Gastroesophageal sphincter (tissue), 4 donors: Measurements from ENCODE around the gene ADORA1. TPM values are rescaled to one million over a fixed set of nuclear protein-coding genes. Genes with fewer than 3 reads are reported as not detected.

Source experiments
- ATAC-seq: fragments of 150-250 bp; one replicate; pipeline ENCODE4 v1.9.1; 2016; ENCODE audit warnings: mild to moderate bottlenecking, moderate library complexity
- H3K27ac ChIP-seq, 4 donors: fragments of 200-600 bp; sonication (generic) in 3 of 4; 1 replicate in 3 of 4; 2 replicates in 1 of 4; pipeline ENCODE4 v1.5.1; 2016 to 2019
- H3K27me3 ChIP-seq: fragments of 200-600 bp; sonication (generic); one replicate; pipeline ENCODE4 v1.5.1; 2019
- H3K36me3 ChIP-seq, 2 donors: fragments of 200-600 bp; sonication (generic); one replicate each; pipeline ENCODE4 v1.5.1; 2019; ENCODE audit warnings: control low read depth in 1 of 2
- H3K4me1 ChIP-seq, 3 donors: fragments of 200-600 bp; sonication (generic); 1 replicate in 2 of 3; 2 replicates in 1 of 3; pipeline ENCODE4 v1.5.1; 2016 to 2019; ENCODE audit warnings: control low read depth in 2 of 3
- H3K4me3 ChIP-seq, 2 donors: fragments of 200-600 bp; sonication (generic); one replicate each; pipeline ENCODE4 v1.5.1; 2019; ENCODE audit warnings: mild to moderate bottlenecking in 1 of 2, moderate library complexity in 1 of 2
- H3K9me3 ChIP-seq, 3 donors: fragments of 200-600 bp; sonication (generic); one replicate each; pipeline ENCODE4 v1.5.1; 2017 to 2019; ENCODE audit warnings: control low read depth in 2 of 3
- CTCF ChIP-seq, 4 experiments: fragments of 200-600 bp in 2 of 4; fragments of 450-650 bp in 2 of 4; sonication (generic) in 1 of 4; IDR thresholded peaks; one replicate each; pipeline ENCODE4 v1.5.1; 2017 to 2019; ENCODE audit warnings: antibody characterized with exemption in 4 of 4, mild to moderate bottlenecking in 2 of 4, moderate library complexity in 2 of 4
- EP300 ChIP-seq: sonication (generic); formaldehyde crosslinking; IDR thresholded peaks from one replicate; pipeline ENCODE4 v1.6.1; 2017; ENCODE audit warnings: antibody characterized with exemption, mild to moderate bottlenecking
- POLR2A ChIP-seq, 2 donors: fragments of 450-650 bp; IDR thresholded peaks; one replicate each; pipeline ENCODE4 v1.6.1; 2017; ENCODE audit warnings: antibody characterized with exemption in 2 of 2, mild to moderate bottlenecking in 2 of 2, moderate library complexity in 1 of 2
- POLR2AphosphoS5 ChIP-seq: sonication (generic); formaldehyde crosslinking; IDR thresholded peaks from one replicate; pipeline ENCODE4 v1.6.1; 2017; ENCODE audit warnings: antibody characterized with exemption
- WGBS, 2 donors: methylation state at CpG; one replicate each; pipeline ENCODE4 v1.1.5; 2018; ENCODE audit warnings: low coverage in 1 of 2; 5-methylcytosine and 5-hydroxymethylcytosine counted together
- total RNA-seq, 4 donors: library from RNA; depleted of rRNA; stranded (reverse); fragments of >200 nt; gene quantifications; one replicate each; pipeline ENCODE4 v1.1.0, GENCODE V29; 2016

Gene ADORA1
- total RNA-seq, 4 donors from 2014 or later, result 0.16 to 2.7 (median 0.33) TPM

- TF ChIP-seq CTCF (IDR thresholded peaks at IDR 0.05), result no peak
- TF ChIP-seq EP300, result no peak
- TF ChIP-seq POLR2AphosphoS5, result no peak
- TF ChIP-seq POLR2A (IDR thresholded peaks at IDR 0.05), result no peak
- peaks cover 18% of the 10 kb centered on the region for H3K27me3 ChIP-seq
- H3K4me1 ChIP-seq, result no peaks in the 10 kb centered on the region
- no peak within 1 kb of the TSS for H3K4me3 ChIP-seq
- no peak for ATAC-seq
- H3K27ac ChIP-seq, result no peak within 1 kb of the TSS
- WGBS, 2 donors, result 71 to 78% methylated on average over 7 to 9 of the region's 36 CpGs
- no peaks in the 10 kb centered on the region for H3K9me3 ChIP-seq
- no peaks in the 10 kb centered on the region for H3K36me3 ChIP-seq
Observed at GRCh38 chr1:203085528-203086406, 41.8 kb upstream of the ADORA1 start, which contains the start of gene MYOG. MYOG (minus strand) TSS chr1:203086012; CDS start chr1:203085961, 51 bp downstream.

DNA sequence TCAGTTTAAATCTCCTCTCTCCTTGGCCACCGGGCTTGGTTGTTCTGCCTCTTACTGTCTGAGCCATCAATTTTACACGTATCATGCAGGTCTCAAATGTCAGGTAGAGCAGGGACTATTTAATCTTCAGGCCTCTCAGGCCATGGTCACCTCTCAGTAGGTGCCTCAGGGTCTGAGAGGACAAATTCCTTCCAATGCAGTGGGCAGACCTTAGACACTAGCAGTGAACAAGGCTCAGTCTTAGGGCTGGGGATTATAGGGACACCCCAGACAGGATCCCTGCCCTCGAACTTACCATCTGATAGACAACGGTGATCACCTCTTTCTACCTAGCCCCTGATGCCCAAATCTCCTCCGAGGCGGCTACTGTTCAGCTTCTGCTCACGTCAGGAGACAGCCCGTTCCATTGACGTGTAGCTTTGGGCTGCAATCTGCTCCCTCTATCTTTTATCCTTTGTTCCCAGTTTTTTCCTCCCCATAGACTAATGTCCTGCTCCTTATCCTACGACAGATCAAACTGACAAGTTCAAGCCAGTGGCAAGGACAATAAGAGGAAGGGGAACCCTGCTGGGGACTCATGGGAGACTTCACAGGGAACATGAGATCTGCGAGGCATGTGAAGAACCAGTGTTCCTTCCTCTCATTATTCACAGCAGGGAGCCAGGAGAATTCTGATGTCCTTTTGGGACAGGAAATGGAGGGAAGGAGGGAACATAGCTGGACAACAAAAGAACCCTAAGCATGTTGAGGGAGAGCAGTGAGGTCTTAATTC is 40.3 kb upstream of the ADORA1 start:
- no peak overlapping the region for H3K4me3 ChIP-seq
- TF ChIP-seq CTCF (IDR thresholded peaks at IDR 0.05), result no peak
- no peak for TF ChIP-seq EP300
- no peak for TF ChIP-seq POLR2AphosphoS5
- TF ChIP-seq POLR2A (IDR thresholded peaks at IDR 0.05), result no peak
- 69 to 87% methylated on average over 5 to 9 of the region's 11 CpGs for WGBS, 2 donors
- H3K9me3 ChIP-seq, result no peaks in the 10 kb centered on the region
- peaks cover 6% of the 10 kb centered on the region for H3K27me3 ChIP-seq
- no peaks in the 10 kb centered on the region for H3K36me3 ChIP-seq
- no peaks in the 10 kb centered on the region for H3K4me1 ChIP-seq
- no peak for ATAC-seq
- no peak overlapping the region for H3K27ac ChIP-seq

GRCh38 chr1:203088441-203088840 is 39.1 kb upstream of the ADORA1 start:
- Histone ChIP-seq H3K36me3 (no peaks in the 10 kb centered on the region), H3K27me3 (no peaks in the 10 kb centered on the region), H3K4me3 (no peak overlapping the region), H3K9me3 (no peaks in the 10 kb centered on the region), H3K27ac (no peak overlapping the region), H3K4me1 (no peaks in the 10 kb centered on the region)
- 81 to 93% methylated on average over 2 to 3 of the region's 3 CpGs for WGBS, 2 donors
- no peak for ATAC-seq
- TF ChIP-seq EP300 (no peak), CTCF (IDR thresholded peaks at IDR 0.05) (no peak), POLR2A (IDR thresholded peaks at IDR 0.05) (no peak), POLR2AphosphoS5 (no peak)

- Histone ChIP-seq H3K9me3 (peaks cover 0 to under 1% (median 0%) of the 10 kb centered on the region in 3 donors), H3K4me3 (no peak overlapping the region), H3K4me1 (no peaks in the 10 kb centered on the region), H3K36me3 (no peaks in the 10 kb centered on the region), H3K27ac (no peak overlapping the region), H3K27me3 (no peaks in the 10 kb centered on the region)
- 83 to 86% methylated on average over 2 of the region's 7 CpGs for WGBS, 2 donors
- TF ChIP-seq POLR2A (IDR thresholded peaks at IDR 0.05), result no peak
- no peak for TF ChIP-seq EP300
- TF ChIP-seq CTCF (IDR thresholded peaks at IDR 0.05), result no peak
- TF ChIP-seq POLR2AphosphoS5, result no peak
- no peak for ATAC-seq
Observed at GRCh38 chr1:203089001-203089650, 38.4 kb upstream of the ADORA1 start.
